GM23248 (cell line): Measurements from ENCODE around the gene CDC34. TPM values are rescaled to one million over a fixed set of nuclear protein-coding genes. Genes with fewer than 3 reads are reported as not detected.

Source experiments
- DNase-seq: peaks from one replicate; pipeline ENCODE4 v3.0.0-alpha.2; 2015
- H2AFZ ChIP-seq: fragments of 200-600 bp; sonication (generic); 2 replicates; pipeline ENCODE4 v1.6.1; 2016; ENCODE audit warnings: antibody characterized with exemption
- H3F3A ChIP-seq: fragments of 200-600 bp; sonication (generic); 2 replicates; pipeline ENCODE4 v1.6.1; 2016; ENCODE audit warnings: mild to moderate bottlenecking, antibody characterized with exemption, mixed run types; ENCODE audit not compliant: insufficient read depth
- H3K27ac ChIP-seq: fragments of 200-600 bp; sonication (generic); 2 replicates; pipeline ENCODE4 v1.5.1; 2016; ENCODE audit warnings: mild to moderate bottlenecking
- H3K27me3 ChIP-seq: fragments of 200-600 bp; sonication (generic); replicated peaks from 2 replicates; pipeline ENCODE4 v1.6.1; 2016; ENCODE audit warnings: mild to moderate bottlenecking; ENCODE audit not compliant: insufficient read depth
- H3K36me3 ChIP-seq: fragments of 200-600 bp; sonication (generic); 2 replicates; pipeline ENCODE4 v1.6.1; 2016; ENCODE audit warnings: low read depth, mild to moderate bottlenecking
- H3K4me1 ChIP-seq: fragments of 200-600 bp; sonication (generic); 2 replicates; pipeline ENCODE4 v1.6.1; 2016; ENCODE audit warnings: mild to moderate bottlenecking; ENCODE audit not compliant: insufficient read depth
- H3K4me2 ChIP-seq: fragments of 200-600 bp; sonication (generic); one replicate; pipeline ENCODE4 v1.6.1; 2016; ENCODE audit warnings: mild to moderate bottlenecking; ENCODE audit not compliant: unreplicated experiment
- H3K4me3 ChIP-seq: fragments of 200-600 bp; sonication (generic); 2 replicates; pipeline ENCODE4 v1.5.1; 2016; ENCODE audit warnings: mild to moderate bottlenecking
- H3K79me2 ChIP-seq: fragments of 200-600 bp; sonication (generic); 2 replicates; pipeline ENCODE4 v1.6.1; 2016; ENCODE audit warnings: mild to moderate bottlenecking; ENCODE audit not compliant: insufficient read depth
- H3K9ac ChIP-seq: fragments of 200-600 bp; sonication (generic); 2 replicates; pipeline ENCODE4 v1.6.1; 2016; ENCODE audit warnings: mild to moderate bottlenecking
- H3K9me2 ChIP-seq: fragments of 200-600 bp; sonication (generic); 2 replicates; pipeline ENCODE4 v1.6.1; 2016; ENCODE audit warnings: mixed run types, mild to moderate bottlenecking, moderate library complexity; ENCODE audit not compliant: insufficient read depth
- H3K9me3 ChIP-seq: fragments of 200-600 bp; sonication (generic); one replicate; pipeline ENCODE4 v1.6.1; 2017; ENCODE audit warnings: low read depth
- H4K20me1 ChIP-seq: fragments of 200-600 bp; sonication (generic); 2 replicates; pipeline ENCODE4 v1.6.0; 2016; ENCODE audit not compliant: insufficient read depth
- EZH2 ChIP-seq: fragments of 200-600 bp; sonication (generic); IDR thresholded peaks from 2 replicates; pipeline ENCODE4 v1.6.1; 2018; ENCODE audit warnings: antibody characterized with exemption, mild to moderate bottlenecking; ENCODE audit not compliant: insufficient read depth, poor library complexity, severe bottlenecking
- EZH2phosphoT487 ChIP-seq: fragments of 200-600 bp; sonication (generic); IDR thresholded peaks from 2 replicates; pipeline ENCODE4 v1.6.1; 2018; ENCODE audit warnings: antibody characterized with exemption, moderate library complexity, mild to moderate bottlenecking, low read depth; ENCODE audit not compliant: insufficient read depth
- WGBS, 2 experiments: methylation state at CpG; one replicate each; pipeline ENCODE4 v1.1.6; 2015 to 2017; ENCODE audit warnings: low lambda C conversion rate in 2 of 2, low coverage in 1 of 2; ENCODE audit errors: missing lambda C conversion rate in 2 of 2; 5-methylcytosine and 5-hydroxymethylcytosine counted together
- in situ Hi-C: fragments of 300-500 bp; cut with MboI; formaldehyde crosslinking; loops from 2 replicates; pipeline ENCODE4 v1.15.0; 2020
- polyA plus RNA-seq: library from polyadenylated mRNA; unstranded; fragments of >200 nt; fragmentation: Nextera tagmentation; extraction: Ambion mirVana; gene quantifications from 2 replicates; pipeline ENCODE4 v1.2.1, GENCODE V29; 2016
- total RNA-seq: library from RNA; depleted of rRNA; stranded (reverse); fragments of >200 nt; shearing (Covaris generic); gene quantifications from 2 replicates; pipeline ENCODE4 v1.2.3, GENCODE V29; 2014

Gene CDC34
- total and polyA plus RNA-seq, 2 experiments from 2014 or later: 46.4 to 50.8 TPM

GRCh38 chr19:513368-514165, 18.0 kb upstream of the CDC34 start:
- Histone ChIP-seq H3K4me1 (no peaks in the 10 kb centered on the region), H3K4me3 (no peak overlapping the region), H4K20me1 (no peaks in the 10 kb centered on the region), H3K4me2 (no peak overlapping the region), H3K36me3 (no peaks in the 10 kb centered on the region), H3K27ac (no peak overlapping the region), H3K9me3 (no peaks in the 10 kb centered on the region), H3K79me2 (peaks cover 5% of the 10 kb centered on the region), H3F3A (no peaks in the 10 kb centered on the region), H3K9ac (no peak overlapping the region), H2AFZ (no peak overlapping the region), H3K9me2 (no peaks in the 10 kb centered on the region), H3K27me3 (no peaks in the 10 kb centered on the region)
- no peak for TF ChIP-seq EZH2
- WGBS, 2 experiments: 87 to 88% methylated on average over 10 of the region's 10 CpGs
- no peak for DNase-seq
- in situ Hi-C loops: no loop called here

- no peaks in the 10 kb centered on the region for H3K79me2 ChIP-seq
- 94 to 97% methylated on average over 9 of the region's 9 CpGs for WGBS, 2 experiments
- H2AFZ ChIP-seq: no peak overlapping the region
- no peaks in the 10 kb centered on the region for H3K4me1 ChIP-seq
- in situ Hi-C loops: no loop called here
- H3F3A ChIP-seq: no peaks in the 10 kb centered on the region
- TF ChIP-seq EZH2phosphoT487 (no peak), EZH2 (no peak)
- no peak overlapping the region for H3K4me2 ChIP-seq
- H3K27ac ChIP-seq: no peak overlapping the region
- no peak for DNase-seq
- H3K4me3 ChIP-seq: no peak overlapping the region
- H4K20me1 ChIP-seq: no peaks in the 10 kb centered on the region
- no peak overlapping the region for H3K9ac ChIP-seq
- H3K9me2 ChIP-seq: no peaks in the 10 kb centered on the region
- no peaks in the 10 kb centered on the region for H3K9me3 ChIP-seq
- no peaks in the 10 kb centered on the region for H3K27me3 ChIP-seq
- H3K36me3 ChIP-seq: no peaks in the 10 kb centered on the region
These were observed 17.3 kb upstream of the CDC34 start for GRCh38 chr19:514166-514663.

GRCh38 chr19:517721-518597, 13.6 kb upstream of the CDC34 start:
- no peak overlapping the region for H3K4me2 ChIP-seq
- H3K4me3 ChIP-seq: no peak overlapping the region
- WGBS, 2 experiments: 89% methylated on average over 10 of the region's 10 CpGs; no CpG with 5 or more reads in 1 of the 2 experiments
- no peaks in the 10 kb centered on the region for H3K79me2 ChIP-seq
- H3K4me1 ChIP-seq: no peaks in the 10 kb centered on the region
- no peaks in the 10 kb centered on the region for H4K20me1 ChIP-seq
- H3K27me3 ChIP-seq: no peaks in the 10 kb centered on the region
- no peaks in the 10 kb centered on the region for H3F3A ChIP-seq
- H3K9me2 ChIP-seq: no peaks in the 10 kb centered on the region
- H3K9me3 ChIP-seq: no peaks in the 10 kb centered on the region
- in situ Hi-C loops: no loop called here
- no peak for TF ChIP-seq EZH2
- TF ChIP-seq EZH2phosphoT487: no peak
- H3K27ac ChIP-seq: no peak overlapping the region
- H3K36me3 ChIP-seq: no peaks in the 10 kb centered on the region
- DNase-seq: no peak
- no peak overlapping the region for H3K9ac ChIP-seq
- H2AFZ ChIP-seq: no peak overlapping the region

- no peak overlapping the region for H2AFZ ChIP-seq
- WGBS, 2 experiments: 89 to 98% methylated on average over 12 to 58 of the region's 58 CpGs
- H3K4me3 ChIP-seq: no peak overlapping the region
- H3K27ac ChIP-seq: no peak overlapping the region
- no peaks in the 10 kb centered on the region for H3K9me3 ChIP-seq
- in situ Hi-C loops: no loop called here
- no peak overlapping the region for H3K9ac ChIP-seq
- H3K36me3 ChIP-seq: no peaks in the 10 kb centered on the region
- no peaks in the 10 kb centered on the region for H3F3A ChIP-seq
- TF ChIP-seq EZH2phosphoT487 (no peak), EZH2 (no peak)
- no peak overlapping the region for H3K4me2 ChIP-seq
- DNase-seq: no peak
- H3K27me3 ChIP-seq: no peaks in the 10 kb centered on the region
- no peaks in the 10 kb centered on the region for H3K4me1 ChIP-seq
- no peaks in the 10 kb centered on the region for H3K79me2 ChIP-seq
- H4K20me1 ChIP-seq: no peaks in the 10 kb centered on the region
- no peaks in the 10 kb centered on the region for H3K9me2 ChIP-seq
These were observed 12.8 kb upstream of the CDC34 start for GRCh38 chr19:518598-519231.
